ENCODE results near the gene AWAT2.

The AWAT2 gene

GRCh38 chrX:69996113-69996468, 53.6 kb downstream of the AWAT2 start:
- ATAC-seq: no peak
- no peak for DNase-seq

DNA sequence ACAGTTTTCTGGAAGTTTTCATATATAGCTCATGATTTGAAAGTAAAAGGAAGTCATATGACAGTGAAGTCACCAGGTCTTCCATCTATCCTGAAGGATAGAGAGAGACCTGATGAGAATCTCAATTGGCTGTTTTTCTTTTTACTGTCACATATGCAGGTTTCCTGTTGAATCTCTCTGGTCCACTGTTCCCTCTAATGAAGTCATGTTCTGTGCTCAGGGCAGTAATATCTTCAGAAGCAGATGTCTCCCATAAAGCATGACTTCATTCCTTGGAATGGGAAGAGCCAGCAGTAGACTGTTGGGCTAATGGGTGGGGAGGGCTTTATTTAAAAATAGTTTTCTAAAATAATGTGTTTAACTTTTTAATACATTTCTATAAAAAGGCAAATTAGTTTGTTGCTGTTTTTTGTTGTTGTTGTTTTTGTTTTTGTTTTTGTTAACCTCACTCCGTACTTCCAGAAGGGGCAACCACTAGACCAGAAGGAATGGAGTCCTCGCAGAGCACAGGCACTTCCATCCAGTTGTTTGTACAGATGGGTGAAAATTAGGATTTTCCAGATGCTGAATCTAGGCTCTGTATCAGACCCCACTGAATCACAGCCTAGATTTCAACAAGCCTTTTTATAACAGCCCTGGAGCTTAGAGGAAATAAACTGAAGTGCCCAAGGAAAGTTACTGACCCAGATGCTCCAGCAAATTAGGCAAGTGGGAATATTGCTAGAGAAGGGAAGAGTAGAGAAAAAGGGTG, 54.2 kb downstream of the AWAT2 start:
- DNase-seq (no peak), ATAC-seq (no peak)

- no peak for ATAC-seq
- DNase-seq: no peak
Measured at GRCh38 chrX:69993494-69993893, 56.2 kb downstream of the AWAT2 start.

GRCh38 chrX:69991685-69992084, 58.1 kb downstream of the AWAT2 start:
- DNase-seq: no peak
- ATAC-seq: no peak
